ENCODE results near the gene ATXN1. TPM values are rescaled to one million over a fixed set of nuclear protein-coding genes. Genes with fewer than 3 reads are reported as not detected.

The ATXN1 gene
- total and polyA plus RNA-seq, 2 of the 8 experiments (the other 6 are each of a cell fraction or from before 2014, with no cell fraction given), result 1.6 to 4.0 TPM

DNA sequence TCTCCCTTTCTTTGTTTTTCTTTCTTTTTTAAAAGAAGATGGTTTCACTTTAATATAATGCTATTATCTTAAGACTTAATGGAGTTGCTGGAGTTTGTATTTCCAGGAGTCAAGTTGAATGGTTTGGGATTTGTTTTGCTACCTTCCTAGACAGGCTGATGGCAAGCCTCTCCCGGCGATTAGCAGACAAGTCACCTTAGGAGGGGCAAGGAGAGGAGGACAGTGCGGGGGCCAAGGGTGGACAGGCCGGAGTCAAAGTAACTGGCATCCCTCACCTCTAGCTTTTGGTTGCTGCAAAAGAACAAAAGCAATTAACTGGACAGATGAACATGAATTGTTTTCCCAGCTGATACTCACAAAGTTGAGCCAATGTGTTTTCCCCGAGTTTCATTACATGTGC lies 465.8 kb downstream of the ATXN1 start:
- H3K23ac ChIP-seq (ENCODE audit: insufficient read length), result no peak overlapping the region
- H3K4ac ChIP-seq (replicated peaks; ENCODE audit: insufficient read length, low read depth, low read length), result no peak overlapping the region
- DNase-seq (ENCODE audit: low read depth in 1 of 2, low spot score in 2 of 2) (no peak), FAIRE-seq (no peak)
- H2BK12ac ChIP-seq (ENCODE audit: low read depth, low read length), result no peak overlapping the region
- H3K27me3 ChIP-seq (replicated peaks in 1 of 4; ENCODE audit: control insufficient read depth in 3 of 4, extremely low read depth in 1 of 4, insufficient read depth in 3 of 4, low read length in 3 of 4), result no peaks in the 10 kb centered on the region
- H4K5ac ChIP-seq (ENCODE audit: insufficient read length, low read depth, low read length), result no peak overlapping the region
- no peak overlapping the region for H3K4me3 ChIP-seq (ENCODE audit: extremely low read depth in 1 of 4, insufficient read depth in 2 of 4, low read depth in 3 of 4, low read length in 4 of 4)
- no peaks in the 10 kb centered on the region for H4K20me1 ChIP-seq (replicated peaks in 1 of 2; ENCODE audit: control insufficient read depth in 1 of 2, insufficient read depth in 2 of 2, low read length in 2 of 2)
- no peaks in the 10 kb centered on the region for H3K79me1 ChIP-seq (ENCODE audit: low read depth, low read length)
- no peaks in the 10 kb centered on the region for H3K36me3 ChIP-seq (ENCODE audit: control insufficient read depth in 2 of 4, insufficient read depth in 4 of 4, low read length in 3 of 4)
- no peak overlapping the region for H3K27ac ChIP-seq (ENCODE audit: low read depth, low read length)
- H3K9ac ChIP-seq (replicated peaks in 1 of 4; ENCODE audit: extremely low read depth in 1 of 4, low read depth in 3 of 4, low read length in 3 of 4), result no peak overlapping the region
- ChIA-PET POLR2A (ENCODE audit: partially characterized antibody) (no interaction called here), CTCF (ENCODE audit: partially characterized antibody) (interaction anchor here (1.2 to 4.8 kb wide), 2 partner anchors 9 to 20 kb away, joined by 5 to 18 read pairs; no protein-coding TSS in a partner anchor)
- H3K56ac ChIP-seq (replicated peaks; ENCODE audit: insufficient read length, low read depth, low read length), result no peak overlapping the region
- no peak overlapping the region for H2BK5ac ChIP-seq (ENCODE audit: low read depth, low read length)
- no peak overlapping the region for H2BK20ac ChIP-seq (ENCODE audit: low read length)
- no peak overlapping the region for H4K91ac ChIP-seq (replicated peaks; ENCODE audit: insufficient read length, low read length)
- H2AFZ ChIP-seq (ENCODE audit: low read length), result no peak overlapping the region
- H2BK120ac ChIP-seq (replicated peaks; ENCODE audit: low read depth, low read length), result no peak overlapping the region
- no peak overlapping the region for H2AK5ac ChIP-seq (ENCODE audit: low read depth, low read length)
- H3K14ac ChIP-seq (ENCODE audit: insufficient read length), result no peak overlapping the region
- no peaks in the 10 kb centered on the region for H3K23me2 ChIP-seq (ENCODE audit: low read depth, low read length)
- no peak overlapping the region for H3K4me2 ChIP-seq (ENCODE audit: insufficient read depth in 1 of 2, low read depth in 2 of 2, low read length in 2 of 2)
- no peak overlapping the region for H4K8ac ChIP-seq (ENCODE audit: extremely low read depth, insufficient read depth, low read length)
- 87% methylated on average over 5 of the region's 5 CpGs; no CpG with 5 or more reads in 1 of the 2 experiments for WGBS, 2 experiments (ENCODE audit: extremely low coverage in 1 of 2, insufficient coverage in 1 of 2, insufficient read length in 1 of 2, insufficient replicate concordance in 2 of 2, low coverage in 1 of 2, low lambda C conversion rate in 2 of 2, missing lambda C conversion rate in 1 of 2)
- no peaks in the 10 kb centered on the region for H3K4me1 ChIP-seq (replicated peaks in 1 of 4; ENCODE audit: control insufficient read depth in 3 of 4, insufficient read depth in 4 of 4, low read length in 3 of 4)
- H3K9me3 ChIP-seq (ENCODE audit: insufficient read depth in 2 of 2, low read depth in 1 of 2, low read length in 1 of 2), result no peaks in the 10 kb centered on the region
- no peak overlapping the region for H3K18ac ChIP-seq (ENCODE audit: extremely low read depth, low read length)
- no peaks in the 10 kb centered on the region for H3K79me2 ChIP-seq (ENCODE audit: control insufficient read depth in 1 of 2, insufficient read depth in 2 of 2, low read length in 2 of 2)
- H2BK15ac ChIP-seq (ENCODE audit: low read length), result no peak overlapping the region
- TF ChIP-seq TBP (IDR thresholded peaks at IDR 0.05; ENCODE audit: low read depth, low read length) (no peak), FOSL1 (IDR thresholded peaks at IDR 0.05; ENCODE audit: insufficient read depth, low read depth, low read length) (no peak), POLR2AphosphoS5 (IDR thresholded peaks at IDR 0.05; ENCODE audit: low read depth, low read length) (no peak), RBBP5 (IDR thresholded peaks at IDR 0.05; ENCODE audit: borderline replicate concordance, low read depth, low read length) (no peak), CHD1 (IDR thresholded peaks at IDR 0.05; ENCODE audit: low read depth, low read length) (no peak), KDM4A (IDR thresholded peaks at IDR 0.05; ENCODE audit: low read depth, low read length, severe bottlenecking) (no peak), CTBP2 (IDR thresholded peaks at IDR 0.05; ENCODE audit: borderline replicate concordance, insufficient read depth, insufficient read length, low read length) (no peak), ZNF274 (IDR thresholded peaks at IDR 0.05; ENCODE audit: borderline replicate concordance, extremely low read depth, low read length) (no peak), TEAD4 (IDR thresholded peaks at IDR 0.05; ENCODE audit: low read depth, low read length) (no peak), SP1 (IDR thresholded peaks at IDR 0.05; ENCODE audit: low read depth, low read length) (no peak)
- TF ChIP-seq, protein P1, sequence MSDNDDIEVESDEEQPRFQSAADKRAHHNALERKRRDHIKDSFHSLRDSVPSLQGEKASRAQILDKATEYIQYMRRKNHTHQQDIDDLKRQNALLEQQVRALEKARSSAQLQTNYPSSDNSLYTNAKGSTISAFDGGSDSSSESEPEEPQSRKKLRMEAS (IDR thresholded peaks at IDR 0.05), result no peak
- TF ChIP-seq, protein P2, sequence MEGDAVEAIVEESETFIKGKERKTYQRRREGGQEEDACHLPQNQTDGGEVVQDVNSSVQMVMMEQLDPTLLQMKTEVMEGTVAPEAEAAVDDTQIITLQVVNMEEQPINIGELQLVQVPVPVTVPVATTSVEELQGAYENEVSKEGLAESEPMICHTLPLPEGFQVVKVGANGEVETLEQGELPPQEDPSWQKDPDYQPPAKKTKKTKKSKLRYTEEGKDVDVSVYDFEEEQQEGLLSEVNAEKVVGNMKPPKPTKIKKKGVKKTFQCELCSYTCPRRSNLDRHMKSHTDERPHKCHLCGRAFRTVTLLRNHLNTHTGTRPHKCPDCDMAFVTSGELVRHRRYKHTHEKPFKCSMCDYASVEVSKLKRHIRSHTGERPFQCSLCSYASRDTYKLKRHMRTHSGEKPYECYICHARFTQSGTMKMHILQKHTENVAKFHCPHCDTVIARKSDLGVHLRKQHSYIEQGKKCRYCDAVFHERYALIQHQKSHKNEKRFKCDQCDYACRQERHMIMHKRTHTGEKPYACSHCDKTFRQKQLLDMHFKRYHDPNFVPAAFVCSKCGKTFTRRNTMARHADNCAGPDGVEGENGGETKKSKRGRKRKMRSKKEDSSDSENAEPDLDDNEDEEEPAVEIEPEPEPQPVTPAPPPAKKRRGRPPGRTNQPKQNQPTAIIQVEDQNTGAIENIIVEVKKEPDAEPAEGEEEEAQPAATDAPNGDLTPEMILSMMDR (IDR thresholded peaks at IDR 0.05; ENCODE audit: control extremely low read depth in 1 of 3, insufficient read depth in 1 of 3, low read depth in 1 of 3, low read length in 3 of 3), result no peak
